Activated CD8-positive, alpha-beta memory T cell treated with anti-CD3 and anti-CD28 coated beads, Interleukin-2, amount 50 U/mL, for 48 hours (primary cell): ENCODE data around the gene PCBP3.

ENCODE experiments used
- DNase-seq: peaks from one replicate; pipeline ENCODE4 v3.0.0-alpha.2; 2020

The PCBP3 gene

DNA sequence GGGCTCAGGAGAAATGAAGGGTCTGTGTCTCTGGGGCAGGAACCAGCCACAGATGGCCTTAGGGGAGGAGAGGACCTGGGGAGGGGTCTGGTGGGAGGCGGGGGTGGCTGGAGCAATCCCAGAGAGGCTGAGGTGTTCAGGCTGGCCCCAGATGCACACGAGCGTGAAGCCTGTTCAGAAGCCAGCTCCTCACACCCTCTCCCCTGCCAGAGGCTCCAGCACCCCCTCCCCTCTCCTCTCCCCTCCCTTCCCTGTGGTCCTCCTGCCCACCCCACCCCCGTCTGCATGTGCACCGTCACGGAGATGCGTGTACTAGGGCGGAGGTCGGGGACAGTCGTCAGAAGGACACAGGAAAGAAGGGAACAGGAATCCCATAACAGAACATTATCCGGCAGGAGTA lies 223.0 kb downstream of the PCBP3 start:
- no peak for DNase-seq

DNA sequence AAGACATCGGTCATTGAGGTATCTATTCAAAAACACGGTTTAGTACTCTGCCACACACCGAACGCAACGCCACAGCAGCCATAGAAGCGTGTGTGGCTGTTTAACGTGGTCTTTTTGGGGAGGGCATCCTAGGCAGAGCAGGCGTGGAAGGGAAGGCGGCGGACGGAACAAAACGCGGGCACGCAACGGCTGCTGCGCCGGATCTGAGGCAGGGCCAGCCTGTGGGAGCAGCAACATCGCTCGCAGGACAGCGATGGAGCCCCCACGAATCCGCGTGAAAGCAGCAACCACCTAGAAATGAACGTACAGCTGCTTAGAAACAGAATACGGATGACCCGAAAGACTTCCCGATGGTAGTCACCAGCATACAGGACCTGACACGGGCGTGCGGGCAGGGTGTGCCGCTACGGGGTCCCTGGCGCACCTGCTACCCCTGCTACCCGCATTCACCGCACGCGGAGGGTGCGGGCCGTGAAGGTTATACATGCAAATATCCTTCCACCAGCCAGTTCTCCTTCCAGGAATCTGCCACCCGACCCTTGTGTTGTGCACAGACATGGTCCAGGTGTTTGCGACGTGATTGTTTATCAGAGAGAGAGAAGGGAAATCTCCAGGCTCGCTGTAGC lies 223.6 kb downstream of the PCBP3 start:
- peak; percentile 38 for DNase-seq

DNA sequence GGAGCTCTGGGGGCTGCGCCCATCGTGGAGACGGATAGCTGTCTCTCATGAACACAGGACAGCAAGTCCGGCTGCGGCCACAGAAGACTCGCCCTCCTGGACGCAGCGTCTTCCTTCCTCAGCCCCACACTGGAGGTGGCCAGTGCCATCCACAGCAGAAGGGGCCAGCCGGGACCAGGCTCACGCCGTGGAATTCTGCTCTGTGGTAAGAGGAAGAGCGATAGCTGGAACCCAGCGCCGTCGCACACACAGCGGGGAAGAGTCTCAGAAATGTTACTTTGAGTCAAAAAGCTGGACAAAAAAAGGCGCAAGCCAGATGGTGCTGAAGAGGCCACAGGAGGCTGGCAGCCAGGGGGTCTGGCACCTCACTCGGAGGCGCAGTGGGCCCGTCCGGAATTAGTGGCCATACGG lies 224.2 kb downstream of the PCBP3 start:
- DNase-seq = no peak

GRCh38 chr21:45868086-45868485 lies 224.6 kb downstream of the PCBP3 start:
- no peak for DNase-seq

DNA sequence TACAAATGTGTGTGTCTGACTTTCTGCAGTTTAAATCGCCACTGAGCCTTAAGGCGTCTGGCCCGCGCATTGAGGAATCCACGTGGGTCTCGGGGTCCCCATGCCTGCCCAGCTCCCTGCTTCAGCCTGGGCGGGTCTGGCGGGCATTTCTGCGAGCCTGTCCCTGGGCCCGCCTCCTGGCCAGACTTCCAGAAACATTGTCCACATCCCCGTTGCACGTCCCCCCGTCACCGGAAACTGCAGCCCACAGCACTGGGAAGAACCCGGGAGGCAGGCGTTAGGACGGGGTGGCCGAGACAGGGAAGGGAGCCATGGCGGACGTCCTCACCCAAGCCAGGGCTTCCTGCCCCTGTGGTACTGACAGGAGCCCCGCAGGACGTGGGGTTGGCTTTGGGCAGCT lies 225.0 kb downstream of the PCBP3 start:
- DNase-seq = no peak

- no peak for DNase-seq
Measured at GRCh38 chr21:45869121-45870007, 225.8 kb downstream of the PCBP3 start.

DNA sequence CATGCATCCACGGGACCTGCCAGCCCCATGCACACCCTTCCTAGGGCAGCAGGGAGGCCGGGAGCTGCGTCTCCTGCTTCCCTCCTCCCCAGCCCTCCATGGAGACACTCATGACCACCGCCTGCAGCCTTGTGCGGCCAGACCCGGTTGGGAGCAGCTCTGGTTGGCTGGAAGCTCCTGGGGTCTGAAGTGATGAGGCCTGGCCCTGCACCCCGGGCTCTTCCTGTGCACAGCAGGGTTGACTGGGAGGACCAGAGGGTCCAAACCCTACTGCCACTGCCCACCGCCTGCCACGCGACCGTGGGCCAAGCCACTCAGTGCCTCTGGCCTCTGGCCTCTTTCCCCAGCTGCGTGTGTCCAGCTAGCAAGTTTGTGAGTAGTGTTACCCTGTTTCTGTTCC lies 226.9 kb downstream of the PCBP3 start:
- no peak for DNase-seq

GRCh38 chr21:45870851-45871615 lies 227.5 kb downstream of the PCBP3 start:
- no peak for DNase-seq

DNA sequence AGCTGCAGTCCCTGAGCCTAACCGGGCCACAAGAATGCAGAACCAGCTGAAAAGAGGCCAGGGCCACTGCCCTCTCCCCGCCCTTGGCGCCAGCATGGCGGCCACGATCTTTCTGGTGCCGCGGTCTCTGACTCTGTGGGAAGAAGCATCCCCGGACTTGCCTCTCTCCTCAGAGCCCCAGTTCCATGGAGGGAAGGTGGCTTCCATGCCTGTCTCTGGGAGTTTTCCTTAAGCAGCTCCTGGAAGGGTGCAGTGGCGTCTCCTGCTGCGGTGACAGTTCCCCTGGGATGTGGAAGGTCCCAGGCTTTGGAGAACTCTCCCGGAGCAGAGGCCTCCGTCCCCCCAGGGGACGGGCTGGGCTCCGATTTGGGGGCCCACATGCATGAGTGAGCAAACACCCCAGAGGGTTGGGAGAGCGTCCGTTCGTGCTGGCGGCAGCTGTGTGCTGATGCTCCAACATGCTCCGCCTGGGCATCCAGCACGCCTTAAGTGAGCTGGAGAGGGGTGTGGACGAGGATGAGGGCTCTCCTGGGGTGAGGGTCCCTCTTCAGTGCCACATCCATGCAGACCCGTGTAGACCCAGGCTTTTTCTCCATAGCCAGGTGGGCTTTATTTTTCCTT lies 228.2 kb downstream of the PCBP3 start:
- DNase-seq = no peak

GRCh38 chr21:45872471-45872870 lies 228.9 kb downstream of the PCBP3 start:
- DNase-seq = no peak

DNA sequence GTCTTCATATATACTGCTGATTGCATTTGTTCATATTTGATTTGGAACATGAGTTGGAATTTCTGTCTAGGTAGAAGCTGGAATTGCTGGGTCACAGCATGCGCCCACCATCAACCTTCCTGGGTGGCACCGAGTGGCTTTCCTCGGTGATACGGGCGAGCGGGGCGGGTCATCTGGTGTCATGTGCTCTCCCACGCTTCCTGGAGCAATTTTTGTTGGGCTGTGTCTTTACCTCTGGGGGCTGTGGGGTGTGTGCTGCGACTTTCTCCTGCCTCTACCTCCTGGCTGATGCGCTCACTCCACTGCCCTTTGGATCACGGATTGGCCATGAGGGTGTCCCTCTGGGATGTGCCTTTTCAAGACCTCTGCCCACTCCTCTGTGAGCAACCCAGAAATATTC lies 229.4 kb downstream of the PCBP3 start:
- no peak for DNase-seq

- DNase-seq = no peak
Measured at GRCh38 chr21:45873418-45873817, 229.9 kb downstream of the PCBP3 start.

DNA sequence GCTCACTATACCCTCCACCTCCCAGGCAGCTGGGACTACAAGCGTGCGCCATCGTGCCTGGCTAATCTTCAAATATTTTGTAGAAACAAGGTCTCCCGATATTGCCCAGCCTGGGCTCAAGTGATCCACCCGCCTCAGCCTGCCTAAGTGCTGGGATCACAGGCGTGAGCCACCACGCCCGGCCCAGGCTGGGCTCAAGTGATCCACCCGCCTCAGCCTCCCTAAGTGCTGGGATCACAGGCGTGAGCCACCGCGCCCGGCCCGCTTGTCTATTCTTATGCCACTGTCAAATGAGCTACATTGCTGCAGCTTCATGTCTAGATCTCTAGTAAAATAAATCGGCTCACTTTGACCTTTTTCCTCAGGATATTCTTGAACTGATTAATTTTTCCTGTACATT lies 230.3 kb downstream of the PCBP3 start:
- no peak for DNase-seq

- no peak for DNase-seq
Measured at GRCh38 chr21:45874716-45875415, 231.3 kb downstream of the PCBP3 start.

DNA sequence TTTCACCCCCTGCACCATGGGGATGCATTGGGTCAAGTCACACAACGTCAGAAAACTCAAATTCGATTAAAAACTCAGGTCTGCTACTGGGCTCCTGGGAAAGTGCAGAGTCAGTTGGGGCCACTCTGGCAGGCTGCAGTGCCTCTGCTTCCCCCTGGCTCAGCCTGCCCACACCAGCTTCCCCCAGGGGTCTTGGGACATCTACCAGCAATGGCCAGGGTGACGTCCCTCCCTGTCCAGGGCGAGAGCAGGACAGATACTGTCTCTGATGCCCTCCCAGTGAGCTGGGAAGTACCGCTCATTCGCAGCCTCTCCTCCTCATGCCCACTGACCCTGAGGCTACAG lies 231.9 kb downstream of the PCBP3 start:
- DNase-seq = no peak

GRCh38 chr21:45875881-45876280 lies 232.4 kb downstream of the PCBP3 start:
- no peak for DNase-seq

DNA sequence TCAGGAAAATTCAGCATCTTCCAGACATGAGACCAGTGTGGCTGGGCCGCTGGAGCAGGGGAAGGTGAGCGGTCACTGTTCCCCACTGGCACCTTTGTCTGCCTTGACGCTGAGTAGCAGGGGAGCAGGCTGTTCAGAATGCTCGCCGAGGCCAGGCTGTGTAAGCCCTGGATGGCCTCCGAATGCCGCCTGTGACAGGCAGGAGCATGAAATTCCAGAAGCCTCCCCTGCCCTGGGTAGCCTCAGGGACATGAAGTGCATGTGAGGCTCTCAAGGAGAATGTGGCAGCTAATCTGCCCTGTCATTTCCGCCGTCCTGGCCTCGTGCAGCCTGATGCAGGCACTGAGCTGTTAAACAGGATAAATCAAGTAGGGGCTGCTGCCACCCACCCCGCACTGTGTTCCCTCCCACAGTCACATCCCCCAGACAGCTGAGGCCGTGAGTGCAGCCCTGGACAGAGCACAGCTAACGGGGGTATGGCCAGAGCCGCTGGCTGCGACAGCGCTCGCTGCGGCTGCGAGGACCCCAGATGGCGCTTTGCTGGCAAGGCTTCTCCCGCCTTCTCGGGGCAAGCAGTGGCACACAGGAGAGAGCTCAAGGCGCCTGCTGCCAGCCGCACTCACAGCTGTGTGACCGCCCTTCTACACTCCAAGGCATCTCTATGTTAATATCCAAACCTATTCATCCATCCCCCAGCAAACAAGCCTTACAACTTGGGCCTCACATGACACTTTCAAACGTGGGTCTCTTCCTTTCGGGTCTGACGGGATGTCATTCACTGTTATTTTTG lies 233.1 kb downstream of the PCBP3 start:
- no peak for DNase-seq

DNA sequence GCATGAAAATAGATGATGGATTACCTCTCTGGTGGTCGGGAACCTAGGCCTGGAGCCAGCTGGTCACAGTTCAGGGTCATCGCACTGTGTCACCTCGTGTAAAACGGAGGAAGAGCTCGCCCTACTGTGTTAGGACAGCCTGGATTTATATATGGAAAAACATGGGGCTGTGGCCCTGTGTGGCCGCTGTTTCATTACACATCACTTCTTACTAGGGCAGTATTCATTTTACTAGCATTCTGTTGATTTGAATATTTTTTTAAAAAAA lies 233.6 kb downstream of the PCBP3 start:
- DNase-seq = no peak

- DNase-seq = no peak
Measured at GRCh38 chr21:45877821-45878469, 234.4 kb downstream of the PCBP3 start.

DNA sequence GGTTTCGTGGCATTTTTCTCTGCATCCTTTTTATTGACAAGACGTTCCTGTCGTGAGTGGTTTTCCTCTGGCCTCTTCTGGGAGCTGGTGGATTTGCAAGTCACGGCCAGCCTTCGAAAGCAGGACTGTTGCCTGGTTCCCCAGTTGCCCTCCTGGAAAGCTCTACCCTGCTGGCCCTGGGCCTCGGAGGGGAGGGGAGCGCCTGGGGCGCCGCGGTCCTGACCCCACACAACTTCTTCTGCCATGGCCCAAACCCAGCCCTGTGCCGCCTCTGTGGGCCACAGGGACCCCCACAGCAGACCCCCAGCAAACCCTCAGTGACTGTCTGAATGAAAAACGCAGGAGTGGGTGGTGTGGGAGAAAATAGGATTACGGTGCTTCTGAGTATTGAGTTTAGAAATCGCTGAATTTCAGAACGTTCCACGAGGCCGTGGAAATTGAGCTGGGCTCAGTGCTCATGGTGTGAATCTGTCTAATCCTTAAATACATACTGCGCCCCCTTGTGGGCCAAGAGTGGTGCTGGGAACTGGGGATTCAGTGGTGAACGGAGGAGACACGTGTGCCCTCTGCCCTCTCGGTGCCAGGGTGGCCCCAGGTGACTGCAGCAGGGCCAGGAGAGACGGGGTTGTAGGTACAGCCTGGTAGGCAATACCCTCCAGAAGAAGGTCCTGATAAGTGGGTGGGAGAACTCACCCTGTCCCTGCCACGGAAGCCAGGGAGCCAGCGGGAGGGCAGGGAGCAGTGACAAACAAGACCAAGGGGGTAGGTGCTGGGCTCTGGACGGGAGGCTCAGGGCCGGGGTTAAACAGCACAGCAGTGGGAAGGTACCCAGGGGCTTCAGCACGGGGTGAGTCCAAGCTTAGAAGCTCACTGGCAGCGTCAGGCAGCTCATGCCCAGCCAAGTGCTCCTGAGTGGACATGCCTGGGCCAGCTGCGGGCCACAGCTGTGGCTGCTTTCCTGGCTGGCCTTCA lies 236.9 kb downstream of the PCBP3 start:
- peak; percentile 88 for DNase-seq
